ENCODE data around the gene DCLRE1C. TPM values are rescaled to one million over a fixed set of nuclear protein-coding genes. Genes with fewer than 3 reads are reported as not detected.

Gene DCLRE1C
- total RNA-seq, 6 experiments from 2014 or later, result 4.6 to 6.8 (median 5.6) TPM

DNA sequence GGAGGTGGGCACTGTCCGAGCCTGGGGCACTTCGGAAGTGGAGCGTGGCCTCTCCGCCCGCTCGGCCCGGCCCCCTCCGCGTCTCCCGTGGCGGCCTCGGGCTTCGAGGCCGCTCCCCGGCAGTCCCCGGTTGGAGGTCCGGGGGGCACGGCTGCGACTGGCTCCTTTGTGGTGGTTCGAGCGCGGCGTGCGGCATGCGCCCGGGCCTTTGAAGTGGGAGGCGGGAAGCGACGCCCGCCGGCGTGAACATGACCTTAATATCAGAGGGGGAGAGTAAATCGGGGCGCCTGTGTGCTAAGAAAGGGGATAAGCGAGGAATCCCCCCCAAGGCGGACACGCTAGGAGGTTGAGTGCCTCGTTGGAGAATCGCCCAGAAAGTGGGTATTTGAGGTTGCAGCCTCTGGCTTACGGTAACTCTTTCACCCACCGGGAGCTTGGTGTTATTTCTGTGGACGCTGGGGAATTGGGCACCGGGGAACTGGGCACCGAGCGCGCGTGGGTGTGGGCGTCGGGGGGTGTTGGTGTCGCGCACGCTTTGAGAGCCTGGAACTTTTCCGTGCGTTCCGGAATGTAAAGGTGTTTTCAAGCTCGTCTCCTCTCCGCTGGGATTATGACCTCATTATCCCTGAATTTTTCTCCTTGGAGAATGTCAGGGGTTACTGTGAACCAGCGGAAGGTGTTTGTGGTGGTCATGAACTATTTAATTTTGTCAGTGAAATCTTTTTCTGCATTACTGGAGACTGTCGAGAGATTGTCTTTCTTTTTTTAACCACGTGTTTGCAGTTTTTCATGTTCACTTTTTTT is 74.6 kb downstream of the DCLRE1C start:
- no peaks in the 10 kb centered on the region for H3K9me3 Mint-ChIP-seq
- no peak for DNase-seq
- no peaks in the 10 kb centered on the region for H3K27me3 Mint-ChIP-seq (ENCODE audit: insufficient read depth)
- TF ChIP-seq, protein P1, sequence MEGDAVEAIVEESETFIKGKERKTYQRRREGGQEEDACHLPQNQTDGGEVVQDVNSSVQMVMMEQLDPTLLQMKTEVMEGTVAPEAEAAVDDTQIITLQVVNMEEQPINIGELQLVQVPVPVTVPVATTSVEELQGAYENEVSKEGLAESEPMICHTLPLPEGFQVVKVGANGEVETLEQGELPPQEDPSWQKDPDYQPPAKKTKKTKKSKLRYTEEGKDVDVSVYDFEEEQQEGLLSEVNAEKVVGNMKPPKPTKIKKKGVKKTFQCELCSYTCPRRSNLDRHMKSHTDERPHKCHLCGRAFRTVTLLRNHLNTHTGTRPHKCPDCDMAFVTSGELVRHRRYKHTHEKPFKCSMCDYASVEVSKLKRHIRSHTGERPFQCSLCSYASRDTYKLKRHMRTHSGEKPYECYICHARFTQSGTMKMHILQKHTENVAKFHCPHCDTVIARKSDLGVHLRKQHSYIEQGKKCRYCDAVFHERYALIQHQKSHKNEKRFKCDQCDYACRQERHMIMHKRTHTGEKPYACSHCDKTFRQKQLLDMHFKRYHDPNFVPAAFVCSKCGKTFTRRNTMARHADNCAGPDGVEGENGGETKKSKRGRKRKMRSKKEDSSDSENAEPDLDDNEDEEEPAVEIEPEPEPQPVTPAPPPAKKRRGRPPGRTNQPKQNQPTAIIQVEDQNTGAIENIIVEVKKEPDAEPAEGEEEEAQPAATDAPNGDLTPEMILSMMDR (IDR thresholded peaks at IDR 0.05), result no peak
- peak overlapping the region; percentile 86 for H3K27ac Mint-ChIP-seq
- H3K4me1 Mint-ChIP-seq (ENCODE audit: low read depth), result peaks cover 28% of the 10 kb centered on the region
- peak overlapping the region; percentile 96 for H3K4me3 Mint-ChIP-seq
- H3K36me3 Mint-ChIP-seq (ENCODE audit: low read depth), result no peaks in the 10 kb centered on the region

DNA sequence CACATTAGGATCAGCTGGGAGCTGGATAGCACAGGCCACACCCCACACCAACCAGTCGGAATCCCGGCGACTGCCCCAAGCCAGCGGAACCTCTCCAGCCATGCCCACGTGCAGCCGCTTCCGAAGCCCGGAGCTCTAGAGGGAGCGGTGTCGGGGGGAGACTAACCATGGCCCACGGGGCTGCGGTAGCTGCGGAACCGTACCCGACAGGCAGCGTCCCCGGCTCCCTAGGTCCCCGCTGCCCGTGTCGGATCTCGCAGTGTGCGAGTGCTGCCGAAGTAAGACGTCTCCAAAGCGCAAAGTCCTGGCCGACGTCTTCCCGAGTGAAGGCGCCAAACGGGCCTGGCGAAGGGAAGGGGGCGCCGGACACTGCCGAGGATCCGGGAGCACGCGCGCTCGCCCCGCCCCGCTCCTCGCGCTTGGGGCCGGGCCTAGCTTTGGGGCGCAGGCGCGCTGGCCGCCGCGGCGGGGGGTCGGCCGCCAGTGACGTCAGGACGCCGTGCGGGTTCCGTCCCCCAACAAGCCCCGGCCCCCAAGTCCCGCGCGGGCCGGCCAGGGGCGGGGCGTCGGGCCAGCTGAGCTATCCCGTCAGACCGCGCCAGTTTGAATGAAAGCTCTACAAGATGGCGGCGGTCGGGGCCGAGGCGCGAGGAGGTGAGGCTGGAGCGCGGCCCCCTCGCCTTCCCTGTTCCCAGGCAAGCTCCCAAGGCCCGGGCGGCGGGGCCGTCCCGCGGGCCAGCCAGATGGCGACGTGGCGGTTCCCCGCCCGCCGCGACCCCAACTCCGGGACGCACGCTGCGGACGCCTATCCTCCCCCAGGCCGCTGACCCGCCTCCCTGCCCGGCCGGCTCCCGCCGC is 75.4 kb downstream of the DCLRE1C start, which contains the start of gene SUV39H2:
TSS of gene SUV39H2 (plus strand) at position 601 of the 858 bp plus-strand sequence. CDS start at position 624, 23 bp downstream.
- Mint-ChIP-seq H3K36me3 (ENCODE audit: low read depth) (no peaks in the 10 kb centered on the region), H3K4me1 (ENCODE audit: low read depth) (peaks cover 36% of the 10 kb centered on the region), H3K4me3 (peak within 1 kb of the TSS; percentile 96), H3K27me3 (ENCODE audit: insufficient read depth) (no peaks in the 10 kb centered on the region), H3K27ac (peak within 1 kb of the TSS; percentile 90), H3K9me3 (no peaks in the 10 kb centered on the region)
- TF ChIP-seq, protein P1 (IDR thresholded peaks at IDR 0.05), result no peak
- peak; percentile 90 for DNase-seq

DNA sequence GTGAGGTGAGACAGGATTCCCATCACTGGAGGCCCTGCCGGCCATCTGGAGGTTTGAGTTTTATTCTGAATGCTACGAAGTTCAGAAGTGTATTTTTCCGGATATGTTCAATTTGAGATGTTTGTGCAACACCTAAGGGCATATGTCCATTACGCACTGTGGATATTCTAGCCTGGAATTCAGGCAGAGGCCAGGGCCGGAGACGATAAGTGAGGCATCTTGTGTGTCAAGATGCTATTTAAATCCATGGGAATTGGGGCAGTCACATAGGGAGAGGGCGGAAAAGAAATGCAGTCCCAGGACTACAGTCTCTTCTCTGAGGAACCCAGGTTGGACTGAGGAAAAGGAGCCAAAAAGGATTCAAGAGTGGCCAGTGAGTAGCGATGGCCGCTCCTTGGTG is 77.1 kb downstream of the DCLRE1C start:
- TF ChIP-seq, protein P1 (IDR thresholded peaks at IDR 0.05), result no peak
- Mint-ChIP-seq H3K36me3 (ENCODE audit: low read depth) (no peaks in the 10 kb centered on the region), H3K4me1 (ENCODE audit: low read depth) (peaks cover 48% of the 10 kb centered on the region), H3K4me3 (peak overlapping the region; percentile 96), H3K9me3 (no peaks in the 10 kb centered on the region), H3K27ac (no peak overlapping the region), H3K27me3 (ENCODE audit: insufficient read depth) (no peaks in the 10 kb centered on the region)
- no peak for DNase-seq

DNA sequence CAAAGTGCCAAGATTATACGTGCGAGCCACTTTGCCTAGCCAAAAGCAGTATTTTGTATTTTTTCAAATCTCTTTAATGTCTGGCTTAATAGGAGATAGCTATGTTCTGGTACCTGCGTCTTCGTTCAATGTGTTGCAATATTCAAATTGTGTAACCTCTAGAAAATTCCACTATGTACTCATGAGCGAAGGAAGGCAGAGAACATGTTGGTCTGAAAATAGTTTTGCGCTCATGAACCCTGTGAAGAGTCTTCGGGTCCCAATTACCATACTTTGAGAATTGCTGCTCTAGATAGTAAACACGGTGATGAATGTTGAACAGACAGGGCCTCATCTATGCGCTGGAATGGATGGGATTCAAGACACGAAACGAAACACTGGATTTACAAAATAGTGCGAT is 78.0 kb downstream of the DCLRE1C start:
- Mint-ChIP-seq H3K27ac (no peak overlapping the region), H3K9me3 (no peaks in the 10 kb centered on the region), H3K4me3 (no peak overlapping the region)

More for the DNA sequence above, 78.0 kb downstream of the DCLRE1C start:
- DNase-seq, result no peak
- H3K27me3 Mint-ChIP-seq (ENCODE audit: insufficient read depth), result no peaks in the 10 kb centered on the region
- peaks cover 48% of the 10 kb centered on the region for H3K4me1 Mint-ChIP-seq (ENCODE audit: low read depth)
- TF ChIP-seq, protein P1 (IDR thresholded peaks at IDR 0.05), result no peak
- H3K36me3 Mint-ChIP-seq (ENCODE audit: low read depth), result peaks cover 6% of the 10 kb centered on the region; the same call in 1 of the 2 replicates
